SU-DHL-6 (cell line): ENCODE results near the gene YKT6.

Experiments used
- H2AFZ ChIP-seq: fragments of 200-600 bp; sonication (generic); 2 replicates; pipeline ENCODE4 v1.6.1; 2014; ENCODE audit warnings: low read depth, mild to moderate bottlenecking, moderate library complexity, mixed read lengths, antibody characterized with exemption, low read length; ENCODE audit not compliant: severe bottlenecking
- H3F3A ChIP-seq: fragments of 200-600 bp; shearing (Covaris generic); 2 replicates; pipeline ENCODE4 v1.6.0; 2016; ENCODE audit warnings: antibody characterized with exemption, mild to moderate bottlenecking; ENCODE audit not compliant: insufficient read depth
- H3K27ac ChIP-seq: fragments of 200-600 bp; sonication (generic); 2 replicates; pipeline ENCODE4 v1.5.1; 2016; ENCODE audit warnings: low read depth, mild to moderate bottlenecking, low read length, moderate library complexity, mixed read lengths
- H3K27me3 ChIP-seq: fragments of 200-600 bp; sonication (generic), shearing (Covaris generic); 2 replicates; pipeline ENCODE4 v1.6.0; 2014; ENCODE audit warnings: mild to moderate bottlenecking, low read length
- H3K36me3 ChIP-seq: fragments of 200-600 bp; sonication (generic); 2 replicates; pipeline ENCODE4 v1.6.1; 2014; ENCODE audit warnings: mild to moderate bottlenecking, low read length, mixed read lengths
- H3K4me2 ChIP-seq: fragments of 300-600, 200-600 bp; shearing (Covaris generic), sonication (generic); 2 replicates; pipeline ENCODE4 v1.6.0; 2014; ENCODE audit warnings: low read length, low read depth, mild to moderate bottlenecking; ENCODE audit not compliant: poor library complexity, severe bottlenecking
- H3K4me3 ChIP-seq: fragments of 200-600 bp; sonication (generic); 2 replicates; pipeline ENCODE4 v1.5.1; 2014; ENCODE audit warnings: antibody characterized with exemption, low read length, mild to moderate bottlenecking, mixed read lengths; ENCODE audit not compliant: insufficient read depth, poor library complexity, severe bottlenecking
- H3K79me2 ChIP-seq: fragments of 200-600 bp; sonication (generic); 2 replicates; pipeline ENCODE4 v1.6.1; 2014; ENCODE audit warnings: mild to moderate bottlenecking, low read length, moderate library complexity; ENCODE audit not compliant: insufficient read depth
- H3K9ac ChIP-seq: fragments of 200-600 bp; sonication (generic); 2 replicates; pipeline ENCODE4 v1.7.0; 2014; ENCODE audit warnings: mild to moderate bottlenecking, low read length
- H3K9me2 ChIP-seq: fragments of 200-600 bp; sonication (generic); replicated peaks from 2 replicates; pipeline ENCODE4 v1.6.1; 2014; ENCODE audit warnings: low read length; ENCODE audit not compliant: insufficient read depth
- H3K9me3 ChIP-seq: fragments of 200-600 bp; sonication (generic); 2 replicates; pipeline ENCODE4 v1.6.1; 2014; ENCODE audit warnings: low read length, mixed read lengths; ENCODE audit not compliant: insufficient read depth
- H4K20me1 ChIP-seq: fragments of 200-600 bp; sonication (generic); 2 replicates; pipeline ENCODE4 v1.6.1; 2014; ENCODE audit warnings: low read depth, mild to moderate bottlenecking, antibody characterized with exemption, low read length, moderate library complexity, mixed read lengths
- EZH2phosphoT487 ChIP-seq: fragments of 200-600 bp; sonication (generic), shearing (Covaris generic); conservative IDR thresholded peaks from 2 replicates; pipeline ENCODE4 v1.6.1; 2018; ENCODE audit warnings: mild to moderate bottlenecking, antibody characterized with exemption, low read length, moderate library complexity, mixed read lengths
- TF ChIP-seq, protein P1 (sequence below): fragments of 200-600 bp; sonication (generic); IDR thresholded peaks from one replicate; pipeline ENCODE4 v1.5.1; 2017; ENCODE audit warnings: antibody characterized with exemption, mild to moderate bottlenecking, low read length, moderate library complexity; ENCODE audit not compliant: insufficient read depth, poor library complexity, severe bottlenecking

YKT6 gene

GRCh38 chr7:44217223-44217714 lies 16.5 kb downstream of the YKT6 start:
- Histone ChIP-seq H2AFZ (no peak overlapping the region), H3K9me2 (no peaks in the 10 kb centered on the region), H3K27ac (no peak overlapping the region), H3K4me3 (no peak overlapping the region), H3K9me3 (no peaks in the 10 kb centered on the region), H3K36me3 (no peaks in the 10 kb centered on the region), H3K79me2 (no peaks in the 10 kb centered on the region), H3F3A (no peaks in the 10 kb centered on the region), H4K20me1 (no peaks in the 10 kb centered on the region), H3K9ac (no peak overlapping the region), H3K4me2 (no peak overlapping the region), H3K27me3 (no peaks in the 10 kb centered on the region)
- TF ChIP-seq EZH2phosphoT487, result no peak
- TF ChIP-seq, protein P1, sequence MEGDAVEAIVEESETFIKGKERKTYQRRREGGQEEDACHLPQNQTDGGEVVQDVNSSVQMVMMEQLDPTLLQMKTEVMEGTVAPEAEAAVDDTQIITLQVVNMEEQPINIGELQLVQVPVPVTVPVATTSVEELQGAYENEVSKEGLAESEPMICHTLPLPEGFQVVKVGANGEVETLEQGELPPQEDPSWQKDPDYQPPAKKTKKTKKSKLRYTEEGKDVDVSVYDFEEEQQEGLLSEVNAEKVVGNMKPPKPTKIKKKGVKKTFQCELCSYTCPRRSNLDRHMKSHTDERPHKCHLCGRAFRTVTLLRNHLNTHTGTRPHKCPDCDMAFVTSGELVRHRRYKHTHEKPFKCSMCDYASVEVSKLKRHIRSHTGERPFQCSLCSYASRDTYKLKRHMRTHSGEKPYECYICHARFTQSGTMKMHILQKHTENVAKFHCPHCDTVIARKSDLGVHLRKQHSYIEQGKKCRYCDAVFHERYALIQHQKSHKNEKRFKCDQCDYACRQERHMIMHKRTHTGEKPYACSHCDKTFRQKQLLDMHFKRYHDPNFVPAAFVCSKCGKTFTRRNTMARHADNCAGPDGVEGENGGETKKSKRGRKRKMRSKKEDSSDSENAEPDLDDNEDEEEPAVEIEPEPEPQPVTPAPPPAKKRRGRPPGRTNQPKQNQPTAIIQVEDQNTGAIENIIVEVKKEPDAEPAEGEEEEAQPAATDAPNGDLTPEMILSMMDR, result no peak

- H3K4me3 ChIP-seq, result no peak overlapping the region
- no peaks in the 10 kb centered on the region for H3K9me2 ChIP-seq
- TF ChIP-seq, protein P1, result no peak
- TF ChIP-seq EZH2phosphoT487, result no peak
- no peak overlapping the region for H3K9ac ChIP-seq
- no peaks in the 10 kb centered on the region for H3K79me2 ChIP-seq
- H2AFZ ChIP-seq, result no peak overlapping the region
- no peaks in the 10 kb centered on the region for H3K9me3 ChIP-seq
- no peak overlapping the region for H3K27ac ChIP-seq
- no peak overlapping the region for H3K4me2 ChIP-seq
- no peaks in the 10 kb centered on the region for H3F3A ChIP-seq
- no peaks in the 10 kb centered on the region for H4K20me1 ChIP-seq
- no peaks in the 10 kb centered on the region for H3K27me3 ChIP-seq
- no peaks in the 10 kb centered on the region for H3K36me3 ChIP-seq
These were observed 17.1 kb downstream of the YKT6 start for GRCh38 chr7:44217852-44218402.

- no peak overlapping the region for H3K27ac ChIP-seq
- no peak overlapping the region for H3K4me3 ChIP-seq
- TF ChIP-seq, protein P1, result no peak
- no peak for TF ChIP-seq EZH2phosphoT487
- no peaks in the 10 kb centered on the region for H3K9me2 ChIP-seq
- no peaks in the 10 kb centered on the region for H3F3A ChIP-seq
- H3K9ac ChIP-seq, result no peak overlapping the region
- H3K79me2 ChIP-seq, result no peaks in the 10 kb centered on the region
- H4K20me1 ChIP-seq, result no peaks in the 10 kb centered on the region
- H3K27me3 ChIP-seq, result no peaks in the 10 kb centered on the region
- no peaks in the 10 kb centered on the region for H3K9me3 ChIP-seq
- no peaks in the 10 kb centered on the region for H3K36me3 ChIP-seq
- H2AFZ ChIP-seq, result no peak overlapping the region
- H3K4me2 ChIP-seq, result no peak overlapping the region
These were observed 17.8 kb downstream of the YKT6 start for GRCh38 chr7:44218418-44219201.
